GM18508 (cell line): ENCODE results near the gene SLC25A48.

ENCODE experiments used
- ATAC-seq: cut with Tn5 transposase; IDR thresholded peaks from one replicate; pipeline ENCODE4 v1.9.1; 2021; ENCODE audit warnings: moderate number of reproducible peaks; ENCODE audit not compliant: insufficient read depth, unreplicated experiment

SLC25A48 gene

DNA sequence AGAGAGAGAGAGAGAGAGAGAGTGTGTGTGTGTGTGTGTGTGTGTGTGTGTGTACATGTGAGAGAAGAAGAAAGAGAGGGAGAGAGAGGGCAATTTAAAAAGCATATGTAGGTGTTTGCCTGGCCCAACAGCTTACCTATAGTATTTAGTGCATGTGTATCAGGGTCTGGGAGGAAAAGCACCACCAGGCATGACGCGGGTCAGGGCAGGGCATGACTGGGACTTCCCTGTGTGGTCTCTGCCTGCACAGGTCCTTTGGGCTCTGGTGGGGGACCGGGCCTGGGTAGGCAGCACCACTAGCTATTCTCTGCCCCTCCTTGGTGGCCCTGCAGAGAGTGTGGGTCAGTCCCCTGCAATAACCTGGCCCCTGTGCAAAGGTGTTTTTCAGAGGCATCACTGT, 45.1 kb downstream of the SLC25A48 start:
- ATAC-seq: no peak

- no peak for ATAC-seq
Observed at GRCh38 chr5:135880278-135880677, 45.8 kb downstream of the SLC25A48 start.

DNA sequence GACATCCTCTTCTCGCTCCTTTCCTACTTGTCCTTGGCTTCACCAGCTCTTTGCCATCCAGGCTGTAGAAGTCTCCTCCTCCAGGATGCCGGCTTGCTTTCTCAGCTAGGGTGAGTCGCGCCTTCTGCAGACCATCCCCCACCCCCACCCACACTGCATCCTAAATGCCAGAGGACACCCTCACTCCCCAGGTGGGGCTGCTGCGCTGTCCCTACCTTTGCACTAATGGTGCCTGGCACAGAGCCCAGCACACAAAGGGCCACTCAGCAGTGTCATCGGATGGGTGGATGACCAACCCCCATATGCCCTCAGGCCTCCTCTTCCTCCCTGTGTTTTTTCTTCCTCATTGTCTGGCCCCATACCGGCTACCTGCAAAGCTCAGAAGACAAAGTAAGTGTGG, 46.3 kb downstream of the SLC25A48 start:
- no peak for ATAC-seq

DNA sequence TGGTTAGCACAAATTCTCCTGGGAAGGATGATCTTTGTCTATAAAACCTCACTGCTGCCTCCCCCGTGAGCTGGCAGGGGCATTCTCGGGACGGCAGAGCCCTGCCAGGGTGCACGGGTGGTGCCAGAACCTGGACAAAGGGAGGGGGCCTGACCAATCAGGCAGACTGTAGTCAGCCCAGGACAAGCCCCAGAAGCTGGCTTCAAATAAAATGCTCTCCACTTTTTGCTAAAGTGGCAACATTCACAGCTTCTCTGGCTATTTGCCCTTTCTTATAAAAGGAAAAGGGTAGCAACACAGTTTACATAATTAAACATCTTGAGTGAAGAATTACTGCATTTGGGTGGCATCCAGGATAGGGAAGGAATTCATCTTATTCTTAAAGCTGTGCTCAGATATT, 46.8 kb downstream of the SLC25A48 start:
- ATAC-seq: no peak

DNA sequence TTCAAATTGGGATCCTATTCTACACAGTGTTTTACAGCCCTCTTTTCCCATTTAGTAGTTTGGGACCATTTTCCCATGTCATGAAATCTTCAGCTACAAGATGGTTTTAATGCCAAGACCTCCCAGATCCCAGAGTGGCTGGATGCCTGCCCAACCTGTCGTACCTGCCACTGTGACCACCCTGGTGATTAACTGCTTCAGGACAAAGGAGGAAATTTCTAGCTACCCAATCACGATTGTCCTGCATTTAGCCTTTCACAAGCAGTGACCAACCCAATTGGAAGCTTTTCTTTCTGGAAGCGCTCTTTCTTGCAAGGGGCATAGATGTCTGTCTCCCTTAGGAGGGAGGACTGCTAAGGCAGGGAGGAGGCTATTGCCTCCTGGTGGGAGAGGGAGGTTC, 47.4 kb downstream of the SLC25A48 start:
- no peak for ATAC-seq

DNA sequence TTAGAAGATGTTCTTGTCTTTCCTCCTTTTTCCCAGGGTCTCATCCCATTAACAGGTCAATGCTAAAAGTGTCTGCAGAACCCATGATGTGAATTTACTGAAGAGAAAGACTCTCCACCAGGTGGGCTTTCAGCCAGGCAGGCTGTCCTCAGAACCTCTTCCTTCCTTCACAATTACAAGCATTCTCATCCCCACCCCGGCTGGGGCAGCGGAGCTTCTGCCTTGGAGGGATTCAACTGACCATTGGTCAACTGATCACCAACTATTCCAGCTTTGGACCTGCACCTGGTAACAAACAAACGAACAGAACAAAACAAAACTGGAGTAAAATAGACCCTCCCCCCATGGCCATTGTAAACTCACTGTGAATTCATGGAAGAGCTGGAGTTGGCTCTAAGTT, 48.6 kb downstream of the SLC25A48 start:
- ATAC-seq: no peak

- ATAC-seq: no peak
Observed at GRCh38 chr5:135883441-135883840, 49.0 kb downstream of the SLC25A48 start.

DNA sequence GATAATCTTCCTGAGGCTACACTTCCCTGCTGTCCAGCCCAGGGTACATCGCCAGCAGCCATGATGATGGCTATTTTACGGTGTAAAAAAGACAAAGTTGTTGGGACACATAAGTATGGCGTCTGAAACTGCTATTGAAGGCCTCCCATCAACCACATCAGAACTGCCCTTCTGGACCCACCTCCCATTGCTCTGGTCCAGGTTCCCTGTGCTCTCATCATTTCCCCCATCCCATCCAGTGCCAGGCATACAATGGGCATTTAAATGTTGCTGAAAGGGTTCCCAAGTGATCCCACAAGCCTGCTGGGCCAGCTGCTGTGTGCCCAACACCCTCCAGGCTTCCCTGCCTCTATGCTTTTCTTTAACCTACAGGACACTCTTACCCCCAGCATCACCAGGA, 50.6 kb downstream of the SLC25A48 start:
- ATAC-seq: no peak

DNA sequence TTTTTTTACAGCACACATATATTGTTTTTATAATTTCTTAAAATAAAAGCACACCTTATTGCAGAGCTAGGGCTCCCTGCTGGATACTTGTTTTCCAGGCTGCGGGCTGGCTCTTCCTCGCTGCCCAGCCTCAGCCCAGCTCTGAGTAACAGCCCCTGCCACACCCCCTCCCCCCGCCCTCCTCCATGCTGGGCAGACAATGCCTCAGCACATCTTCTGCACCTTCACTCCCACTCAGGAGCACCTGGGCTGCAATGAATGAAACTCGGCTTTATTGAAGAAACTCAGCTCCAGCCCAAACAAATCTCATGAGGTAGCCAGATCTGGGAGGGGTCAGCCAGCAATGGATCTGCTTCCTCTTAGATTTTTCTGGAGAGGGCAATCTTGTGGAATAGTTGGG, 51.7 kb downstream of the SLC25A48 start:
- ATAC-seq: no peak

GRCh38 chr5:135887447-135887864, 53.0 kb downstream of the SLC25A48 start:
- peak; percentile 72 for ATAC-seq

GRCh38 chr5:135887881-135888614, 53.6 kb downstream of the SLC25A48 start:
- ATAC-seq: no peak

GRCh38 chr5:135890296-135890695, 55.8 kb downstream of the SLC25A48 start:
- ATAC-seq: no peak

- ATAC-seq: no peak
Observed at GRCh38 chr5:135890867-135891266, 56.4 kb downstream of the SLC25A48 start.

GRCh38 chr5:135891268-135891667, 56.8 kb downstream of the SLC25A48 start:
- no peak for ATAC-seq

DNA sequence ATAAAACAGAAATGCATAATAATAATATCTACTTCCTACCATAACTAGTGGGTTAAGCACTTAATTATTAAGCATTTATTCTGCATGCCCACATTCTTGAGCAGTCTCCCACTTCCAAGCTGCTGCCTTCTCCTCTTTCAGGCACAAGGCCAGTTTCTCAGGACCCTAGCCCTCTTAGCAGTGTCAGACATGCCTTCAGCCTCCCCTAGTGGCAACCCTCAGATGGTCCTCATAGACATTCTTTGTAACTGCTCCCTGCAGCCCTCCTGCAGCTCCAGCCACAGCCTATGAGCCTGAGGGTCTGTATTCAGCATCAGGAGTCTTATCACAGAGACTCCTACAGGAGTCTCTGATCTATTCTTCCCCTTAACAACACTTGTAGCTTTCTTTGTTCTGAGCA, 57.3 kb downstream of the SLC25A48 start:
- ATAC-seq: no peak

DNA sequence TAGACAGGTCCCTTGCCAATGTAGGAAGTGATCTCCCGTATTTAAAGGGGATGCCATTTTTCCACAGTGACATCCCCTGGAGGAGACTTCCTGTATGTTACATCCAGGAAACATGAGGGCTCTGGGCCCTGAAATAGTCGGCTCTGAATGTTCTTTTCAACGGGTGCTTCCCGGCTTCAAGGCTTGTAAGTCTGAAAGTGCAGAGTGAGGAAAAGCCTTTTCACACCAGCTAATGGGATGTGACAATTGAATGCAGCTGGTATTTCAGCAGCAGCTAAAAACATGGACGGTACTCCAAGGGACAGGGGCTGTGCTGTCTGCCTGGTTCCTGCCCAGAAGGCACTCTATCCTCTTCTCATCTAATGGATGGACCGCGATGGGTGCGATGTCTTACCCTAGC, 59.8 kb downstream of the SLC25A48 start:
- no peak for ATAC-seq

DNA sequence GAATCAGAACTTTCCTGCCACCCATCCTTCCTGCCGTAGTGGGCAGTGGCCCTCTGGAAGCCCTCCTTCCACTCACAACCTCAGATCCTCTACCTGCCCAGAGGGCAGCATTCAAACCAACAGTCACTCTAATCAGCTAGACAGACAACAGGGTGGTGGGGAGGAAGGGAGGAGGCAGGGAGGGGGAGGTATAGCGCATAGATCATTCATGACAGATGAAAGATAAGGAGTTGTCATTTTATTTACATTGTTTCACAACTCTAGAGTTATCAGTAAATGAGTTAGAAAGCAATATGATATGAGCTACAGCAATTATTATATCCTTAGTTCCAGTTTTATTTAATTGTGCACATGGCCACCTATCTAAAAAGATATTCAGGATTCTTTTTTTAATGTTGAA, 60.3 kb downstream of the SLC25A48 start:
- ATAC-seq: no peak

GRCh38 chr5:135895474-135896006, 61.1 kb downstream of the SLC25A48 start, which contains the start of gene IL9:
Gene IL9, minus strand, starts transcription at chr5:135895841. Its CDS starts 25 bp downstream, at chr5:135895816.
- no peak for ATAC-seq

GRCh38 chr5:135898651-135899050, 64.2 kb downstream of the SLC25A48 start:
- no peak for ATAC-seq

DNA sequence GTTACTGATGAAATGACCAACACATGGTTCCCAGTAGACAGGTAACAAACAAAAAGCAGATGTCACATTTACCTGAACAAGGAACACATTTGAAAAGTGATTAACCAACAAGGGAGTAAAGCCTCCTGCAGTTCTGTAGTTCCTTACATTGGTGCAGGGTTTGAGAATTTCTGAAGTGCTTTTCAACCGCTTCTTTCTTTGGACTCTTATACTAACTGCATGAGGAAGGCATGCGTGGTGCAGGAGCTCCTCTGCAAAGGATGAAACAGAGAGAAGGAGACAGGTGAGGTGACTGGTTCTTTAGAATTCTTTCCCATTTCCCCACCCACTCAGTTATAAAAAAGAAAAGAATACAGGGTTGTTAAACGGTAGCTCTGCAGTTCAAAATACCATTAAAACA, 65.8 kb downstream of the SLC25A48 start:
- ATAC-seq: no peak

- ATAC-seq: no peak
Observed at GRCh38 chr5:135901633-135902032, 67.2 kb downstream of the SLC25A48 start.

- no peak for ATAC-seq
Observed at GRCh38 chr5:135905144-135905543, 70.7 kb downstream of the SLC25A48 start.
